Nephron progenitor cell (in vitro differentiated cells): ENCODE results near the gene OVOL2.

Source experiments
- DNase-seq: peaks from one replicate; pipeline ENCODE4 v3.0.0; 2021
- H3K27ac Mint-ChIP-seq: 2 replicates; pipeline ENCODE4 v1.8.0; 2021; ENCODE audit warnings: mild to moderate bottlenecking, moderate library complexity, mixed read lengths
- H3K27me3 Mint-ChIP-seq: 2 replicates; pipeline ENCODE4 v1.8.0; 2021; ENCODE audit warnings: mild to moderate bottlenecking, low read depth, mixed read lengths; ENCODE audit not compliant: poor library complexity
- H3K36me3 Mint-ChIP-seq: 2 replicates; pipeline ENCODE4 v1.8.0; 2021; ENCODE audit warnings: low read depth, mixed read lengths
- H3K4me1 Mint-ChIP-seq: 2 replicates; pipeline ENCODE4 v1.8.0; 2021; ENCODE audit warnings: mixed read lengths
- H3K4me3 Mint-ChIP-seq: 2 replicates; pipeline ENCODE4 v1.8.0; 2021; ENCODE audit warnings: mild to moderate bottlenecking, moderate library complexity, mixed read lengths
- H3K9me3 Mint-ChIP-seq: 2 replicates; pipeline ENCODE4 v1.8.0; 2021; ENCODE audit warnings: mild to moderate bottlenecking, moderate library complexity, mixed read lengths
- TF ChIP-seq, protein P1 (sequence below): fragments of 200-600 bp; sonication (generic); IDR thresholded peaks from 2 replicates; pipeline ENCODE4 v1.5.0; 2021; ENCODE audit warnings: antibody characterized with exemption

Gene OVOL2

DNA sequence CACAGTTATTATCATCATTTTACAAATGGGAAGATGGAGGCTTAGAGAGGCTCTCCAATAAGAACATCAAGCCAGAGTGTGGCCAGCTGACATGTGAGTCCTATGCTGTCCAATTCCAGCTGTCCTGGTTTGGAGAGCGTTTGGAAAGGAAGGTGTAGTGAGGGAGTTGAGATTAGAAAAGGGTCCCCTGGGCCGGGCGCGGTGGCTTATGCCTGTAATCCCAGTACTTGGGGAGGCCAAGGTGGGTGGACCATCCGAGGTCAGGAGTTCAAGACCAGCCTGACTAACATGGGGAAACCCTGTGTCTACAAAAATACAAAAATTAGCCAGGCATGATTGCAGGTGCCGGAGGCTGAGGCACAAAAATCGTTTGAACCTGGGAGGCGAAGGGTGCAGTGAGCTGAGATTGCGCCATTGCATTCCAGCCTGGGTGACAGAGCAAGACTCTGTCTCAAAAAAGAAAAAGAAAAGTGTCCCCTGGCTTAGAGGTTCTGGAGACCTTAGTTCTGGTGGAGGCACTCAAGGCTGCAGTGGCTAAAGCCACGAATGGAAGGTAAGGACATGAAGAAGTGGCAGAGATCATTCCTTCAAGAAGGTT is 22.1 kb upstream of the OVOL2 start:
- Mint-ChIP-seq H3K4me3 (no peak overlapping the region), H3K4me1 (no peaks in the 10 kb centered on the region), H3K9me3 (no peaks in the 10 kb centered on the region), H3K27me3 (peaks cover 6% of the 10 kb centered on the region), H3K36me3 (no peaks in the 10 kb centered on the region), H3K27ac (no peak overlapping the region)
- TF ChIP-seq, protein P1, sequence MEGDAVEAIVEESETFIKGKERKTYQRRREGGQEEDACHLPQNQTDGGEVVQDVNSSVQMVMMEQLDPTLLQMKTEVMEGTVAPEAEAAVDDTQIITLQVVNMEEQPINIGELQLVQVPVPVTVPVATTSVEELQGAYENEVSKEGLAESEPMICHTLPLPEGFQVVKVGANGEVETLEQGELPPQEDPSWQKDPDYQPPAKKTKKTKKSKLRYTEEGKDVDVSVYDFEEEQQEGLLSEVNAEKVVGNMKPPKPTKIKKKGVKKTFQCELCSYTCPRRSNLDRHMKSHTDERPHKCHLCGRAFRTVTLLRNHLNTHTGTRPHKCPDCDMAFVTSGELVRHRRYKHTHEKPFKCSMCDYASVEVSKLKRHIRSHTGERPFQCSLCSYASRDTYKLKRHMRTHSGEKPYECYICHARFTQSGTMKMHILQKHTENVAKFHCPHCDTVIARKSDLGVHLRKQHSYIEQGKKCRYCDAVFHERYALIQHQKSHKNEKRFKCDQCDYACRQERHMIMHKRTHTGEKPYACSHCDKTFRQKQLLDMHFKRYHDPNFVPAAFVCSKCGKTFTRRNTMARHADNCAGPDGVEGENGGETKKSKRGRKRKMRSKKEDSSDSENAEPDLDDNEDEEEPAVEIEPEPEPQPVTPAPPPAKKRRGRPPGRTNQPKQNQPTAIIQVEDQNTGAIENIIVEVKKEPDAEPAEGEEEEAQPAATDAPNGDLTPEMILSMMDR: no peak
- no peak for DNase-seq

DNA sequence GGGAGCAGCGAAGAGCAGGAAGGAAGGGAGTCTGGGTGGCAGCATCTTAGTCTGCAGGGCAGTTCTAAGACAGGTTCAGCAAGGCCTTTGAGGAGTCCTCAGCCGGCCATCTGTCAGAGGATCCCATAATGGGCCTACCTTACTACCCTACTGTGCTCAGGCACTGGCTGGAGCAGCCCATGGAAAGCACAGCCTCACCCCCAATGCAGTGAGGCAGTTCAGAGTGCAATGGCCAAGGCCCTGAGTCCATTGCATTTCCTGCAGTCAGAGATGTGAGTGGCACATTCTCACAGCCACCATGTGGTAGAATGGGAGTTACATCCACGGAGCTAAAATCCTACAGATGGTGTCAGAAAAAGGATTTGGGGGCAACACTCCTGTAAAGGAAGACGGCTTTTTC is 19.4 kb upstream of the OVOL2 start:
- no peak overlapping the region for H3K27ac Mint-ChIP-seq
- TF ChIP-seq, protein P1: no peak
- no peak for DNase-seq
- H3K36me3 Mint-ChIP-seq: no peaks in the 10 kb centered on the region
- no peaks in the 10 kb centered on the region for H3K9me3 Mint-ChIP-seq
- H3K4me1 Mint-ChIP-seq: no peaks in the 10 kb centered on the region
- H3K27me3 Mint-ChIP-seq: peaks cover 10% of the 10 kb centered on the region
- H3K4me3 Mint-ChIP-seq: no peak overlapping the region

DNA sequence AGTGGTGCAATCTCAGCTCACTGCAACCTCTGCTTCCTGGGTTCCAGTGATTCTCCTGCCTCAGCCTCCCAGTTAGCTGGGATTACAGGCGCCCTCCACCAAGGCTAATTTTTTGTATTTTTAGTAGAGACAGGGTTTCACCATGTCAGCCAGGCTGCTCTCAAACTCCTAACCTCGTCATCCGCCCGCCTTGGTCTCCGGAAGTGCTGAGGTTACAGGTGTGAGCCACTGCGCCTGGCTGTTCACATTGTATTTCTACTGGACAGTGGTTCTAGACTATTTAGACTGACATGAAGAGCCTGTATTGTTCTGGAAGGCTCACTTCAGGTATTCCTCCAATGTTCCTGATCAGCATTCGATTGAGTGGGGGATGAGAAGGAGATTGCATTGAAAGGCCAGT is 14.8 kb upstream of the OVOL2 start:
- no peak for DNase-seq
- Mint-ChIP-seq H3K4me3 (no peak overlapping the region), H3K27ac (no peak overlapping the region), H3K4me1 (no peaks in the 10 kb centered on the region), H3K27me3 (peaks cover 19% of the 10 kb centered on the region), H3K9me3 (no peaks in the 10 kb centered on the region), H3K36me3 (no peaks in the 10 kb centered on the region)
- TF ChIP-seq, protein P1: no peak

DNA sequence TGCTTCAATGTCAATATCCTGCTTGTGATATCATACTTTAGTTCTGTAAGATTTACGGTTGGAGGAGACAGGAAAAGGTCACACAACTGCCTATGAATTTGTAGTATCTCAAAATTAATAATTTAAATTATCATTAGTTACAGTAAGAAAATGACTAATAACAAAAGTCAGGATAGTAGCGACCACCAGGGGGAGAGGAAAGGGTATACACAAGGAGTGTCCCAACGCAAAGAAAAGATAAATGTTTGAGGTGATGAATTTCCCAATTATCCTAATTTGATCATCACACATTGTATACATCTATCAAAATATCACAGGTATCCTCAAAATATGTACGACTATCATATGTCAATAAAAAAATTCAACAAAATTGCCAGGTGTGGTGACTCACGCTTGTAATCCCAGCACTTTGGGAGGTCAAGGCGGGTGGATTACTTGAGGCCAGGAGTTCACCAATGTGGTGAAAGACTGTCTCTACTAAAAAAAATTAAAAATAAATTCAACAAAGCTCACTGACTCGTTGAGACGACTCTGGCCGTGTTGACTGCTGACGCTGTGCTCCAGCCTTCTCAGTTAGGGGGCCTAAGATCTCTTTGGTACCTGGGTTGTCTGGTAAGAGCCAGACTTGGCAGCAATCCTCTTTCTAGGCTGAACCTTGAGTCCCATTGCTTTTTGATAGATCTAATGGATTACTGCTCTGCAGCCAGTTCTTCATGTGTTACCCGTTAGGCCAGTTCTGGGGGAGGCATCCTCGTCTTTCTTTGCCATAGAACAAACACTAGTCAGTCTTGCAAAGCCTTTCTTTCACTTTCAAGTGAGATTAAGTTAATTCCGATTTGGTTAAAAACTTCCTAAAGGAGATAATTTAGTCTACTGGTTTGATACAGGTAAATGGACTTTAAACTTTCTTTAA is 9.0 kb upstream of the OVOL2 start:
- no peak for DNase-seq
- TF ChIP-seq, protein P1: no peak
- no peaks in the 10 kb centered on the region for H3K36me3 Mint-ChIP-seq
- H3K27ac Mint-ChIP-seq: no peak overlapping the region
- H3K27me3 Mint-ChIP-seq: peaks cover 46% of the 10 kb centered on the region
- no peaks in the 10 kb centered on the region for H3K9me3 Mint-ChIP-seq
- H3K4me3 Mint-ChIP-seq: no peak overlapping the region
- no peaks in the 10 kb centered on the region for H3K4me1 Mint-ChIP-seq

DNA sequence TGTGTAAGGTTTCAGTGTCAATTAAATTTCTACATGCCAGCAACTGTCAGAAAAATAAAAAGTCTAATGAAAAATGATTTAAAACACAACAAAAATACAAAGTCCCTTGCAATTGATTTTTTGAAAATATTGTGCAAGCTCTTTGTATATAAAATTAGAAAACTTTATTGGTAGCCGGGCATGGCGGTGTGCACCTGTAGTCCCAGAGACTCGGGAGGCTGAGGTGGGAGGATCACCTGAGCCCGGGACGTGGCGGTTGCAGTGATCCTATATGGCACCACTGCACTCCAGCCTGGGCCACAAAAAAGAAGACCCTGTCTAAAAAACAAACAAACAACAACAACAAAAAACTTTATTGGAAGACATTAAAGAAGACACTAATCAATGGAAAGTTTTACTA is 6.0 kb upstream of the OVOL2 start:
- TF ChIP-seq, protein P1: no peak
- no peaks in the 10 kb centered on the region for H3K9me3 Mint-ChIP-seq
- no peak for DNase-seq
- no peak overlapping the region for H3K4me3 Mint-ChIP-seq
- peaks cover 9% of the 10 kb centered on the region for H3K4me1 Mint-ChIP-seq
- no peak overlapping the region for H3K27ac Mint-ChIP-seq
- no peaks in the 10 kb centered on the region for H3K36me3 Mint-ChIP-seq
- peaks cover 66% of the 10 kb centered on the region for H3K27me3 Mint-ChIP-seq

DNA sequence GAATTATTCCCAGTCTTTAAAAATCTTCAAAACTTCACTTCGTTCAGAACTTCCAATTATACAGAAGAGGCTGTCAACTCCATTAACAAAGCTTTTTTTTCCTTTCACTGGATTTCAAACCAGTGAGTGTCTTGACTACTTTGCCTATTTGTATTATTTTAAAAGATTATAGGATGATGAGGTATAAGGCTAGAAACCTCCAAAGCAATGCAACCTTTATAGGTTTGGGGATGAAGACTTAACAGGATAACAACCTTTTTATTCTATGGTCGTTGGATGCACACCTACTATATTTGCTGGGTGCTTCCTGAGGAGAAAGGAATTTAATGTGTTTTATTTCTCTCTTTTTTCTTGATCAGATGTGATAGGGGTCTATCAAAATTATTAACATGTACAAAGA is 1.9 kb upstream of the OVOL2 start:
- Mint-ChIP-seq H3K27ac (no peak overlapping the region), H3K4me3 (peak overlapping the region; percentile 79), H3K27me3 (peaks cover 96% of the 10 kb centered on the region), H3K36me3 (no peaks in the 10 kb centered on the region), H3K9me3 (no peaks in the 10 kb centered on the region), H3K4me1 (peaks cover 15% of the 10 kb centered on the region)
- TF ChIP-seq, protein P1: no peak
- DNase-seq: no peak
